Measurements from ENCODE around the gene FAM3D.

Gene FAM3D

DNA sequence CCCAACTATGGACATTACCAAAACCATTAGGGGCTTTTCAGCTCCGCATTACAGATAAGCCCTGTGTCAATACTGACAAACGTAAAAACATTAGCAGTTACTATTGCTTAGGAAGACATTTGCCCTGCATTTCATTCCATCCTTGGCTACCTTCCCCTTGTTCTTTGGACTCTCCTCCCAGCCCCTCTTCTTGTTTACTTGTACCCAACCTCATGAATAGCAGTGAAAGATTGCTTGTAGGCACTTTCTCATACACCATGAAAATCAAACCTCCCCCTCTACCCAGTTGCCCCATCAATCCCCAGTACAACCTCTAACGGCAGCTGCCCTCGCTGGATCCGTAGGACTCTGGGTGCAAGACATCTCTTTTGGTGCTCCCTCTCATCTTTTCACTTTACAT lies 72.5 kb downstream of the FAM3D start:
- no peak for DNase-seq (ENCODE audit: low read depth in 2 of 2)

DNA sequence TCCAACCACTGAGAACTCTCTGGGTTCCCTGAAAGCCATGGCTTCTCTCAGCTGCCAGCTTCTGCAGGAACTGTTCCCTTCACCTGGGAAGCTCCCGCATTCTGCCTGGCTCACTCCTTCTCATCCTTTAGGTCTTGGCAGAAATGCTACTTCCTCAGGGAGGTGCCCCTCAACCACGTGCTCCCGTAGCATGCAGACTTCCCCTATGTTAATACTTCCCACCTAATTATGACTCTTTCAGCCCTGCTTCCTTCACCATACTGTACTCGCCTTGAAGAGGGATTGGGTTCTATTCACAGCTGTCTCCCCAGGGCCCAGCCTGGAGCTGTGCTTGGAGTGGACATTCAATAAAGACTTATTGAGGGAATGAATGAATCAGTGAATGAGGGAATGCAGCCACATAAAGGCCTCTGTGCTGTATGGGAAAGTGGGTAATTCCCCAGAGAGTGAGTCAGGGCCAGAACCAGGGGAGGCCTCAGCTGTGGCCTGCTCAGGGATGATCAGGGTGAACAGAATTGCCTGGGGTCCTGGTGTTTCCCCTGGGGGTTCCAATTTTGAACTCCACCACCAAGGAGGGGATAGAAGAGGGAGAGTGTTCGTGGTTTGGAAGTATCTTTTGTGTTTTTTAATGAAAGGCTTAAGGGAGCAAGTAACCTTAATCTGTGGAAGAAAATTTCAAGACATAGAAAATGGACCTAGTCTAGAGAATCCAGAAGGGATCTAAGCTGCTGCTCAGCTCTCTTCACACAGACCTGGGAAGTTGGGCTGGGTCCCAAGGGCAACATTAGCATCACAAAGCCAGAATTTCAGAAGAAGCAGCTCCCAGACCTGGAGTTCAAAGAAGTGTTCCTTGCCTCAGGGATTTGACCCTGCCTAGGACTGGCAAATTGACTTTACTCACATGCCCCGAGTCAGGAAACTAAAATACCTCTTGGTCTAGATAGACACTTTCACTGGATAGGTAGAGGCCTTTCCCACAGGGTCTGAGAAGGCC lies 74.8 kb downstream of the FAM3D start:
- no peak for DNase-seq (ENCODE audit: low read depth in 2 of 2)

GRCh38 chr3:58588030-58588614 lies 78.5 kb downstream of the FAM3D start:
- no peak for DNase-seq (ENCODE audit: low read depth in 2 of 2)

DNA sequence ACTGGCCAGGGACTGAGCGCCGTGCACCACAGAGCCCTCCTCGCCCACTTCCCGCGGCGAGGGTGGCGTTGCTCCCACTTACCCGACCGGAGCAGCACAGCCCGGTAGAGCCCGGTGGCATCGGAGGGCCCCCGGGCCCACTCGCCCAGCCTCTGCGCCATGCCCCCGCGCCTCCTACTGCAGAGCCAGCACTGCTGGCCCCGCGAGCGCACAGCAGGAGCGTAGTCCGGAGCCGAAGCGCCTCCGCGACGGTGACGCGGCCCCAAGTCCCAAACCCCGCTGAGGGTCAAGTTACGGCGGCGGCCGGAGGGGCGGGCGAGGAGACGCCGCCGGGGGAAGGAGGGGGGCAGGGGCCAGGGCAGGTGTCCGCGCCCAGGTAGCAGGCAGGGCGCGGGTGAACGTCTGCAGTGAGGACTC lies 79.8 kb downstream of the FAM3D start:
- DNase-seq (ENCODE audit: low read depth in 2 of 2), result no peak

GRCh38 chr3:58585994-58586393 lies 80.6 kb downstream of the FAM3D start:
- no peak for DNase-seq (ENCODE audit: low read depth in 2 of 2)

DNA sequence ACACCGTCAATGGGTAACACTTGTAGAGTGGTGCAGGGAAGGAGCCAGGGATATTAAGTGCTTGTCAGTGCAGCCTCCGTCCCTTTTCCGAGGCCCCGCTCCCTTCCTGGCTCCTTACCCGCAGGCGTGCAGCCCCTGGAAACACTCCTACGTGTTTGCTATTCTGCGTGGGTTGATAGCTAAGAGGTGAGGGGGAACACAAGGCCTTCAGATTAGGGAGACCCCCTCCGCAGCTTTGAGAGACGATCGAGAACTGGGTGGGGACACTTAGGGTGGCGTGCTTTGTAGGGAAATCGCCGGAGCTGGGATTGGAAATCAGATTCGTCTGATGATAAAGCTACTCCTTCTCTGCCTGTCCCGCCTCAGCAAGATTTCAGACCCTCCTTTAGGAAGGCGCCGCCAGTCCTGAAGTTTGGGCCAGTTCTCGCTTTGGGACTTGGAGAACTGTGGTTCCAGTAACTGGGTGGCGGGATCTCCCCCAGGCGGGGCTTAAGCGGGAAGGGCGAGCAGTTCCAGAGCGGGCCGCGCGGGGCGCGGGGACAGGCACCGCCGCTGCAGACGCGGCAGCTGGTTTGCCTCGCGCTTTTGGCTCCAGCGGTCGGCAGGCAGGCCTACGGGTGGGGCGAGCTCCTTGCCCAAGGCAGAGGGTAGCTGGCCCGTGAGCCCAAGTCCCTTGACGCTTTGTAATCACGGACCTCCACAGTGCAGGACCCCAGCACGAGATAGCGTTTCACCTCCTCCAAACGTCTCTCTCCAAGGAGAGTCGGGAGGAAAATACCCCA lies 81.4 kb downstream of the FAM3D start:
- DNase-seq (ENCODE audit: low read depth in 2 of 2), result peak in 1 of 2 donors; percentile 9

- DNase-seq (ENCODE audit: low read depth in 2 of 2), result no peak
Measured at GRCh38 chr3:58584690-58585004, 81.9 kb downstream of the FAM3D start.
